Psoas muscle (tissue), 8 donors: ENCODE measurements around the gene YES1. TPM values are rescaled to one million over a fixed set of nuclear protein-coding genes. Genes with fewer than 3 reads are reported as not detected.

ENCODE experiments used
- ATAC-seq, 4 donors: fragments of 200-7000 bp; cut with Tn5 transposase; one replicate each; pipeline ENCODE4 v1.9.1; 2020; ENCODE audit warnings: moderate library complexity in 3 of 4, mild to moderate bottlenecking in 2 of 4
- DNase-seq, 2 donors: peaks; one replicate each; pipeline ENCODE4 v3.0.0-alpha.2; 2020
- H3K27ac ChIP-seq: fragments of 200-600 bp; one replicate; pipeline ENCODE4 v1.8.0; 2022
- H3K27me3 ChIP-seq, 3 donors: fragments of 200-600 bp in 1 of 3; one replicate each; pipeline versions ENCODE4 v1.6.1 to v1.8.0; 2013 to 2022; ENCODE audit warnings: low read length in 2 of 3, mild to moderate bottlenecking in 2 of 3, moderate library complexity in 1 of 3; ENCODE audit not compliant: insufficient read depth in 3 of 3
- H3K36me3 ChIP-seq, 2 donors: fragments of 200-600 bp in 1 of 2; one replicate each; pipeline versions ENCODE4 v1.6.1 to v1.8.0; 2013 to 2022; ENCODE audit warnings: low read depth in 1 of 2, mild to moderate bottlenecking in 1 of 2, moderate library complexity in 1 of 2; ENCODE audit not compliant: insufficient read depth in 1 of 2
- H3K4me1 ChIP-seq: fragments of 200-600 bp; one replicate; pipeline ENCODE4 v1.8.0; 2022
- H3K4me3 ChIP-seq: fragments of 200-600 bp; one replicate; pipeline ENCODE4 v1.8.0; 2022; ENCODE audit warnings: mild to moderate bottlenecking
- H3K9me3 ChIP-seq: fragments of 200-600 bp; one replicate; pipeline ENCODE4 v1.8.0; 2022
- WGBS, 3 donors: extraction: QIAGEN DNeasy Blood & Tissue Kit; methylation state at CpG; one replicate each; pipeline versions ENCODE4 v1.1.6 to v1.1.7; 2013; 5-methylcytosine and 5-hydroxymethylcytosine counted together
- intact Hi-C, 2 donors: fragments of 100-400 bp; cut with DNase I; formaldehyde crosslinking; loops; one replicate each; pipeline versions ENCODE4 v1.11.0 to v1.14.2; 2022
- polyA plus RNA-seq, 3 donors: library from polyadenylated mRNA; stranded (reverse); fragments of 200-250 nt; gene quantifications; one replicate each; pipeline ENCODE4 v1.2.3, GENCODE V29; 2013
- total RNA-seq, 4 donors: library from RNA; stranded (reverse); fragmentation: NEBNext Ultra II Directional in 2 of 4; extraction: Animal tissue kit (Norgen Biotek cat#: 25700) in 2 of 4; gene quantifications; one replicate each; pipeline versions ENCODE4 v1.2.1 to v1.2.4, GENCODE V29; 2021 to 2023
- TF ChIP-seq, protein P1 (sequence below): fragments of 200-600 bp; IDR thresholded peaks from one replicate; pipeline ENCODE4 v1.8.0; 2022; ENCODE audit warnings: antibody characterized with exemption
- donor health status: healthy with polysubstance abuse.
- donor health status: DM: no; HTN: no; CAD: no; lungs with moderate emphysema.
- donor health status: Bipolar disorder and iron deficiency.
- donor health status: healthy.
- donor health status: DM: yes; HTN: yes; CAD: no.
- donor health status: DM: no; HTN: no; CAD: no.
- donor health status: DM: no; HTN: no; CAD: no.
- donor health status: DM: yes; HTN: yes; CAD: no.

YES1 gene
- total and polyA plus RNA-seq, 7 donors: 8.7 to 29.5 (median 14.6) TPM

DNA sequence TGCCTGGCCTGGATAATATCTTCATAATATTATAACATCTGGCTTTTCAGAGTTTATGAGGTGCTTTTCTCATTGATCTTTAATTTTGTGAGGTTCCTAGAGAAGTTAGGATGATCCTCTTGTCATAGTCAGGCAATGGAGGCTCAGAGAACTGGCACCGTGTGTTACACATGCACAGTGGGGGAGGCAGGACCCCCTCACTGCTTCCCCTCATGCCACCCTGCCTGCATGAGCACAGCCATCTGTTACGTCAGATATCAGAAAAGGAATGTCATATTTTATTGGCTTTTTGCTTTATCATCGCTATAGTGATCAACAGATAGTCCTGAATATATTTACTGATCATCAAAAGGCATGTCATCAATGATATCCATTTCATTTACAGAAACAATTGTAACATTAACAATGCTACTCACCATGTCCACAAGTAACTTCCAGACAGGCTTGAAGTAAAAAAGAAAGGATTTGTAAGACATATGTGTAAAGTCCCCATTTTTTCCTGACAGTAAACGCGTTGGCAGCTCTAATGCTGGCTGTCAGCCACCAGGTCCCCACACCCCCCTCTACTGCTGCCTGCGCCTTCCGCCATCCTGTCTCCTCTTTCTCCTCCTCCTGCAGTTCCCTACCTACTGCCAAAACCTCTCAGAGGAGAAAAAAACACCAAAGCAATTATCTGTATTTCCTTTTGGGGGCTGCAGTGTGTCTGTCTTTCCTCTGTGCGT lies 118.4 kb downstream of the YES1 start:
- Histone ChIP-seq H3K36me3 (peaks cover 0 to 39% of the 10 kb centered on the region in 2 donors), H3K4me3 (no peak overlapping the region), H3K4me1 (peaks cover 4% of the 10 kb centered on the region), H3K27me3 (no peaks in the 10 kb centered on the region), H3K9me3 (no peaks in the 10 kb centered on the region), H3K27ac (no peak overlapping the region)
- TF ChIP-seq, protein P1, sequence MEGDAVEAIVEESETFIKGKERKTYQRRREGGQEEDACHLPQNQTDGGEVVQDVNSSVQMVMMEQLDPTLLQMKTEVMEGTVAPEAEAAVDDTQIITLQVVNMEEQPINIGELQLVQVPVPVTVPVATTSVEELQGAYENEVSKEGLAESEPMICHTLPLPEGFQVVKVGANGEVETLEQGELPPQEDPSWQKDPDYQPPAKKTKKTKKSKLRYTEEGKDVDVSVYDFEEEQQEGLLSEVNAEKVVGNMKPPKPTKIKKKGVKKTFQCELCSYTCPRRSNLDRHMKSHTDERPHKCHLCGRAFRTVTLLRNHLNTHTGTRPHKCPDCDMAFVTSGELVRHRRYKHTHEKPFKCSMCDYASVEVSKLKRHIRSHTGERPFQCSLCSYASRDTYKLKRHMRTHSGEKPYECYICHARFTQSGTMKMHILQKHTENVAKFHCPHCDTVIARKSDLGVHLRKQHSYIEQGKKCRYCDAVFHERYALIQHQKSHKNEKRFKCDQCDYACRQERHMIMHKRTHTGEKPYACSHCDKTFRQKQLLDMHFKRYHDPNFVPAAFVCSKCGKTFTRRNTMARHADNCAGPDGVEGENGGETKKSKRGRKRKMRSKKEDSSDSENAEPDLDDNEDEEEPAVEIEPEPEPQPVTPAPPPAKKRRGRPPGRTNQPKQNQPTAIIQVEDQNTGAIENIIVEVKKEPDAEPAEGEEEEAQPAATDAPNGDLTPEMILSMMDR: no peak
- DNase-seq (no peak), ATAC-seq (no peak)
- WGBS, 3 donors: 74 to 85% (median 81%) methylated on average over 8 of the region's 8 CpGs
- intact Hi-C loops: no loop called here

DNA sequence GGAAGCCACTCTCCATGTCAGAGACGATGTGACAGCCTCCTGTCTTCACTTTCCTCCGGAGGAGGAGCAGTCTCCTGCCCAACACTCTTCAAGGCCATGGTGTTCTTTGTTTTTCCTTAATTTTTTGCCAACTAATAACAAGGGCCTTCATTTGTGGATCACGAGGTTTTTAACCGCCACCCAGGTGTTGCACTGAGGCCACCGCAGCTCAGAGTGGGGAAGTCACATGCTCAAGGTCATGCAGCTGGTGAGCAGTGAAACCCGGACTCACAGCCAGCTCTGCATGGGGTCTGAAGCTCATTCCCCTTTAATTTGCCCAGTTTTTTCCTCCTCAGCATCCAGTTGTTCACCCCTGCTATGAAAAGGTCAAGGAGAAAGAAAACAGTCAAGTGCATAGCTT lies 119.2 kb downstream of the YES1 start:
- H3K36me3 ChIP-seq: peaks cover 0 to 39% of the 10 kb centered on the region in 2 donors

DNA sequence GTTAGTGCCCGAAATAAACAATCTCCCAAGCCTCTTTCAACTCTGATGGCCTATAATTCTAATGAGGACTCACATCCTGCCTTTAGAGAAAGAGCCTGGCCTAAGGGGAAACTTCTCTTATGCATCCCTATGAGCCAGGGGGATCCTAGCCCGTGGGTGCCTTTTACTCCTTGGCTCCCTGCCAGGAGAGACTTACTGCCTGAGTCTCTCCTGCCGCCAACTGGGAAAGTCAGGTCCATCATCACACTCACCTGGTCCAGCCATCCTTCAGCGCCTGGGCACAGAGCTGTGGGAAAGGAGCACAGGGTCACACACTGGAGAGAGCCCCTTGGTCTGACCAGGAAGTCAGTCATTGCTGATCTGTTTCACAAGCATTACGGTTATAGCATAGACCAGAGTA lies 123.7 kb downstream of the YES1 start:
- H3K4me1 ChIP-seq: no peaks in the 10 kb centered on the region
- no peak for ATAC-seq

More for the DNA sequence above, 119.2 kb downstream of the YES1 start:
- Histone ChIP-seq H3K27ac (no peak overlapping the region), H3K9me3 (no peaks in the 10 kb centered on the region), H3K27me3 (no peaks in the 10 kb centered on the region), H3K4me1 (no peaks in the 10 kb centered on the region), H3K4me3 (no peak overlapping the region)
- ATAC-seq: no peak
- 82 to 87% (median 85%) methylated on average over 6 of the region's 6 CpGs for WGBS, 3 donors
- DNase-seq: no peak
- intact Hi-C loops: no loop called here
- TF ChIP-seq, protein P1: no peak

DNA sequence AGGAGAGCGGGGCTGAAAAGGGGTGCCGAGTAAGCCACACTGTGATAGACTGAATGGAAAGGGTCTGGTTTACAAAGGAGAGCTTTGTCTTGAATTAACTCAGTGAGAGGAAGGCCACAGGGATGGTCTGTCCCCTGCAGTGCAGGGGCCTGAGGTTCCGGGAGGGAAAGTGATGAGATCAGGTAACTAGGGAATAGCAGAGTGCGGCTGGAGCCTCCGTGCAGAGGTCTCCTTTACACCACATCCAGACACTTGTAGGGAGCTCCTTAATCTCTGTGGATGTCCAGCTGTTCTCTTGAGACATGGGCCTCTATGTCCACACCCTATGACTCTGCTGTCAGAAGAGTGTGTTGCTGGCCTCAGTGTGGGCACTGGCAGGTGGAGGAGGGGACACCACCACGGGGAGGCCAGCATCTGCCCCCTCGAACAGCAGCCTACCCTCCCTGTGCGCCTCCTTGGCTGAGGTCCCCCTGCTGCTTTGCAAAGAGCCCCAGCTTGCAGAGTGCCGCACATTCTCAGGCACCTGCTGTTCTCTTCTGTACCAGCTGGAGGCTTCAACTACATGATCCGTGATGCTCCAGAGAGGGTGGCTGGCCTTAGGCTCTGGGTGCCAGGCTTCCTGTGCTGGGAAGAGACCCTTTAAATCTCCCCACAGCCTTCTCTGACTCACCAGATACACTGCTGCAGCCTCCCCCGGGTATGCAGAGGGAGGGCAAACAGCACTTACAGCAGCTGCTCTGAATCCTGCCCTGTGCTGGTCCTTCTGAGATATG lies 125.5 kb downstream of the YES1 start:
- intact Hi-C loops: no loop called here
- ATAC-seq: no peak
- peaks cover 0 to 34% of the 10 kb centered on the region in 2 donors for H3K36me3 ChIP-seq
- DNase-seq: no peak
- no peaks in the 10 kb centered on the region for H3K27me3 ChIP-seq
- no peaks in the 10 kb centered on the region for H3K9me3 ChIP-seq
- H3K4me3 ChIP-seq: no peak overlapping the region
- 69 to 81% (median 77%) methylated on average over 11 of the region's 11 CpGs for WGBS, 3 donors
- no peaks in the 10 kb centered on the region for H3K4me1 ChIP-seq
- TF ChIP-seq, protein P1: no peak
- H3K27ac ChIP-seq: no peak overlapping the region

More for the DNA sequence above, 123.7 kb downstream of the YES1 start:
- H3K36me3 ChIP-seq: peaks cover 0 to 36% of the 10 kb centered on the region in 2 donors
- intact Hi-C loops: no loop called here
- no peaks in the 10 kb centered on the region for H3K27me3 ChIP-seq
- no peak overlapping the region for H3K4me3 ChIP-seq
- no peaks in the 10 kb centered on the region for H3K9me3 ChIP-seq
- 72 to 80% (median 74%) methylated on average over 5 of the region's 5 CpGs for WGBS, 3 donors
- no peak overlapping the region for H3K27ac ChIP-seq
- TF ChIP-seq, protein P1: no peak
- DNase-seq: no peak
